ENCODE results near the gene SLC17A9.

SLC17A9 gene

GRCh38 chr20:62982124-62983075 is 29.9 kb downstream of the SLC17A9 start:
- DNase-seq (ENCODE audit: low spot score) = no peak

DNA sequence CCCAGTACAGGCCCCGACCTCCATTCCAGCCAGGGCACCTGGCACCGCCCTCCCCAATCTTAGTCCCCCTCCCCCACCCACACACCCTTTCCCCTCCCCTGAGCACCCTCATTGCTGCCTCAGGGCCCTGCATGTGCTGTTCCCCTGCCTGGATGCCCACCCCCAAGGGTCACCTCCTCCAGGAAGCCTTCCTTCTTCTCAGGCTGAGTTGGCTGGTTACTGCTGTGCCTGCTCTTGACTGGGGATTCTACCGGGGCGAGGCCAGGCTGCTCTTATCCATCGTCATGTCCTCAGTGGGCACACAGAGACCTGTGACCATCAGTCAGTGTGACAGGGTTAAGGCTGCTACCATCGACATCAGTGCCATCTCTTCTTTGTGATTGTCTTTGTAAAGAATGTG is 30.7 kb downstream of the SLC17A9 start:
- no peak for DNase-seq (ENCODE audit: low spot score)

DNA sequence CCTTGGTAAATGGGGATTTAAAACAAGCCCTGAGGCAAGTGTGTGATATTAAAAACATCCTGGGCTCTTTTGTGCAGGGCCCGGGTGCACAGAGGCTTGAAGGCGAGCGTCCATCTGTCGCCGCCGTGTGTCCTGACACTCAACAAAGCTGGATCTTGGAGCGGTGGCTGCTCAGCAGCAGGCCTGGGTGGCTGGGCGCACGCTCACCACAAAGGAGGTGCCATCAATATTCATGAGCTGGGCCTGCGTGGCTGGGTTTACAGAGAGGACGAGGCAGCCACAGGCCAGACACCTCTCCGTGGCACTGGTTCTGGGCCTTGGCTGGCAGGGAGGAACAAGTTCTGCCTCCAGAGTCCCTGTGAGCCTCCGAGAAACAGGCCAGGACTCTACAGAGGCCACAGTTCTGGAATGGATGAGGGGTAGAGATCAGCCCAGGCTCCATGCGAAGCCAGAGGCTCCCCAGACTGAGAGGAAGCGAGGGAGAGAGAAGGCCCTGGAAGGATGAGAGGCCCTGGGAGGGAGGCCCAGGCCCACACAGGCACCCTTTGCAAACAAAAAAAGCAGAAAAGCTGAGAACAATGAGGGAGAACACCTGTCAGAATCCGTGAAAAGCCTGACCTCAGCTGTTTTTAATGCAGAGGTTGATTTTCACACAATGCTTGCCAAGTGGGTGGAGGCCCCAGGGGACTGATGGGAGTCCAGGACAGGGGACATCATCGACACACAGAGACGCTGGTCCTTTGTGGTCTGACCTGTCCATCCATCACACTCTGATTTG is 32.3 kb downstream of the SLC17A9 start:
- no peak for DNase-seq (ENCODE audit: low spot score)

- DNase-seq (ENCODE audit: low spot score) = no peak
These were observed 32.9 kb downstream of the SLC17A9 start for GRCh38 chr20:62985444-62985778.

- DNase-seq (ENCODE audit: low spot score) = no peak
These were observed 33.8 kb downstream of the SLC17A9 start for GRCh38 chr20:62986257-62986800.

DNA sequence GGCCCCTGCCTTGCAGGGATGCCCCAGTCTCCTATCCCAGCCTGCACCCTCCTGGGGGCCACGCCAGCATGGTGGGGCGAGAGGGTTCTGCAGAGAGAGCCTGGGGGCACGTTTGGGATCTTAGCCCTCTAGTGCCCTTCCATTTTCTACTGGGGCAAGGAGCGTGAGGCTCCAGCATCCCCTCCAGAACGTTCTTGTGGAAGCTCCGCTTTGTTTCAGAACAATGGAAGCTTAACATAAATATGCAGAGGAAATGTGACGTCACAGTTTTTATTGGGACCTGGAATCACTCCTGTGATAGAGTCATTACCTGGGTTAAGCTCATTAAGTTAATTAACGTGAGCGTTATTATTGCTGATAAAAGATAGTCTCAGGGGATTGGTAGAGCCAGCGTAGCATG is 34.6 kb downstream of the SLC17A9 start:
- DNase-seq (ENCODE audit: low spot score) = no peak

- no peak for DNase-seq (ENCODE audit: low spot score)
These were observed 36.7 kb downstream of the SLC17A9 start for GRCh38 chr20:62989201-62989601.

DNA sequence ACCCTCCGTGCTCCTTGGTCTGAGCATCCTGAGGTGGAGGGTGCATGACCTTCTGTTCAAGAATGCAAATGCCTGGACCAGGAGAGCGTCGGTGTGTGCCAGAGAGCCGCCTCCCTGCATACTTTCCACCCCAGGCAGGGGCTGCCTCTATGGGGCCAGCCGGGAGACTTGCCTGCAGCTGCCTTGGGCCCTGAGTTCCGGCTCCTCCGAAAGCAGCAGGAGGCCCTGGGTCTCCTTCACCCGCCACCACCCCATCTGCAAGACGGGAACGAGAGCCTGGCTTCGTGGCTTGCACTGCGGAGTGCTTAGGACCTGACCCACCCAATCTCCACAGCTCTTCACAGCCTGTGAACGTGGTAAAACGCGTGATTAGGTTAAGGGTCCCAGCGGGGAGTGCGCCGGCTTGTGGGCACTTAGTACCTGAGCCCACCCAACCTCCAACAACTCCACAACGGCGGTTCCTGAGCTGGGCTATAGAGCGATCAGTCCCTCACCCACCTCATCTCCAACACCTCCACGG is 37.9 kb downstream of the SLC17A9 start:
- DNase-seq (ENCODE audit: low spot score) = no peak

GRCh38 chr20:62991196-62991807 is 38.8 kb downstream of the SLC17A9 start:
- no peak for DNase-seq (ENCODE audit: low spot score)

- no peak for DNase-seq (ENCODE audit: low spot score)
These were observed 39.4 kb downstream of the SLC17A9 start for GRCh38 chr20:62991863-62992262.

GRCh38 chr20:62993856-62994494 is 41.5 kb downstream of the SLC17A9 start:
- no peak for DNase-seq (ENCODE audit: low spot score)

GRCh38 chr20:62994869-62995281 is 42.4 kb downstream of the SLC17A9 start:
- DNase-seq (ENCODE audit: low spot score) = no peak

DNA sequence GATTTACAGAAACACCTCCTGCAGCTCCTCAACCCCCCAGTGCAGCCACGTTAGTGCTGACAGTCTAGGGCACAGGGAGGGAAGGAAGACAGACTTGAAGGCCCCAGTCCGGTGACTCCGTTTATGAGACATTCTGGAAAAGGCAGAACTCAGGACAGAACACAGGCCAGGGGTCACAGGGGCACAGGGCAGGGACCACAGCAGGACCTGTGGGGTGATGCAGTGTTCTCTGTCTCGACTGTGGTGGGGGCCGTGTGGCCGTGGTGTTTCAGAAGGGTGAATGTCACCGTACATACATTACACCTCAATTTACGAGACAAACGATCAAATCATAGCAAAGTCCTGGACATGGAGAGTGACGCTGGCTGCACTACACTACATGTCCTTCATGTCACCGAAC is 43.0 kb downstream of the SLC17A9 start:
- DNase-seq (ENCODE audit: low spot score) = no peak

GRCh38 chr20:62995898-62996595 is 43.5 kb downstream of the SLC17A9 start:
- no peak for DNase-seq (ENCODE audit: low spot score)

DNA sequence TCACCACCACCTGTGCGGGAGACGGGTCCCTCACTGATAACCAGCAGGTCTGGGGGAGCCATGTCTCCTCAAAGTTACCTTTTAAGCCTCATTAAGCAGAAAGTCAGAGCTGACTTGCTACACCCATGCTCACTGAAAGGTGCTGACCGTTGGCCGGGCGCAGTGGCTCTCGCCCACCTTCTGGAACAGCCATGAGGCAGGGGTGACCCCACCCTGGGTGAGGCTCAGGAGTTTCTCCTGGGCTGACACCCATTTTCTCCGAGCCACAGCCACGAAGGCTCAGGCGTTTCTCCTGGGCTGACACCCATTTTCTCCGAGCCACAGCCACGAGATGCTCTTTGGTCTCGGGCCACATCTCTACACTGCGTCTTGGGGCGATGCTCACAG is 44.1 kb downstream of the SLC17A9 start:
- no peak for DNase-seq (ENCODE audit: low spot score)

DNA sequence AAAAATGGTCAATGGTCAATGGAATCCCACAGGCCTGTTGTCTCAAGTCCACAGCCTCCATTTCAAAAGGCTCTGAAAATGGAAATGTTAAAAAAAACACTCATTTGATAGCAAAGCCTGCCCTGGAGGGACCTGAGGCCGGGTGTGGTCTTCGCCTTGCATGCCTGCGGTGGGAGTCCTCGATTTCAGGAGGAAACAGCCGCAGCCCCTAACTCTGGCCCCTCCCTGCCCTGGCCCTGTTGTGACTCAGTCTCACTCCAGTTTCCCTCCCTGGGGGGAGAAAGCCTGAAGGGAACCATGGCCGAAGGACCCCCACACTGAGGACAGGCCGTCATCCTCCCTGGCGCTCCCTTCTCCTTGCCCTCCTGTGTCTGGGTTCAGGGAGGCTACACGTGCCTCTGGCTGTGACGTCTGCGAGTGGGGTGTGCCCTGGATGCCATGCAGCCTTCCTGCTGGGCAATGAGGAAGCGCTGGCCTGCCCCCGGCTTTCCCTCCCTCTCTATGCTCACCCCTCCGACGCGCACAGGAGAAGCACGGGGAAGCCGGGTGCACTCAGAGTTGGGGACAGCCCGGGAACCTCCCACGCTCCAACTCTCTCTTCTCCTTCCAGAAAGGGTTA is 45.0 kb downstream of the SLC17A9 start:
- no peak for DNase-seq (ENCODE audit: low spot score)

GRCh38 chr20:62998449-62998848 is 45.9 kb downstream of the SLC17A9 start:
- no peak for DNase-seq (ENCODE audit: low spot score)

DNA sequence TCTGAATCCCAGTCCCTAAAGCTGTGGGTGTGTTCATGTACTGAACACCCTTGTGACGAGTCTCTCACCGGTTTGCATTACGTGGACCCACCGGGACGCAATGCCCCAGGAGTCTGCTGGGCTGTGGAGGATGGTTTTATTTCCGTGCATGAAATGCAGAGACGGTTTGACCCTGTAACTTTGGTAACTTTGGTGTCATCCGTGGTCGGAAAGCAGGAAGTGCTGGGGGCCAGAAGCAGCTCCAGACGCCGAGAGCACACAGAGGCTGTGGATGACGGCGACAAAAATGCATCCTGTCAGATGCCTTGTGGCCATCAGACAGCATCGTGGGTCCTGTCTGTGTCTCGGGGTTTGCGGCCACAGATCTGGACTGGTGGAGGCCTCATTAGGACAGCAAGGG is 47.1 kb downstream of the SLC17A9 start:
- DNase-seq (ENCODE audit: low spot score) = no peak

- no peak for DNase-seq (ENCODE audit: low spot score)
These were observed 47.5 kb downstream of the SLC17A9 start for GRCh38 chr20:63000036-63000435.

GRCh38 chr20:63000958-63001357 is 48.4 kb downstream of the SLC17A9 start:
- DNase-seq (ENCODE audit: low spot score) = no peak

GRCh38 chr20:63002511-63002910 is 50.0 kb downstream of the SLC17A9 start:
- no peak for DNase-seq (ENCODE audit: low spot score)
